ENCODE results near the gene CSTF2.

DNA sequence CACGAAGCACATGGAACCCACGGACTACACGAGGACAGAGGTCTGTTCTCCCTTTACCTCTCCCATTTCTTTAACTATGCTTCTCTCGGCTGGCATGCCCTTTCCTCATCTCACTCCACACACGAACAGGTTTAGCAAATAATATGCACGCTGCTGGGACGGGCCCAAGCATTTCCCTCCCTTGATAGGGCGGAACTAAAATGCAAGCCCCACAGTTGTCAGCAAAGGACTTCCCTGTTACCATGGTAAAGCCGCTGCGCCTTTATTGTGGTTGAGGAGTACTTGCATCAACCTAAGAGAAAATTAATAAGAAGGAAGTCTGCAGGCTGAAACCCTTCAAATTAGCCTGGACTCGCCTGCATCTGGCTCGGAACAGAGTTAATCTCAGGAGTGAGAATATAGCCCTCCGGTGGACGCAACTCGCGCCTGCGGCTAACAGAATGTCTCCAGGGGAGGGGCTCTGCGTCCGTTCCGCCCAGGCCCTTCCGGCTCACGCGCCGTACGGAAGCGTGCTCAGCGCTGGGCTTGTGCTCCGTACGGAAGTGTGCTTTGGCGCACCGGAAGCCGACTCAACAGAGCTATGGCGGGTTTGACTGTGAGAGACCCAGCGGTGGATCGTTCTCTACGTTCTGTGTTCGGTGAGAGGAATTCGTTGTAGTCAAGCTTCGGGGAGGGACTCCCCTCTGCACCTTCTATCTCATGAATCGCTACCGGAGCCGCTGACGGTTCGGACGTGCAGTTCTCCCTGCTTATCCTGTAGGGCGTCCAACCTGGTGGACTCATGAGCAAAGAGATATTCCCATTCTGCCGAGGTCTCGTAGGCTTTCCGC, at the start of gene CSTF2:
- TF ChIP-seq, protein P1, sequence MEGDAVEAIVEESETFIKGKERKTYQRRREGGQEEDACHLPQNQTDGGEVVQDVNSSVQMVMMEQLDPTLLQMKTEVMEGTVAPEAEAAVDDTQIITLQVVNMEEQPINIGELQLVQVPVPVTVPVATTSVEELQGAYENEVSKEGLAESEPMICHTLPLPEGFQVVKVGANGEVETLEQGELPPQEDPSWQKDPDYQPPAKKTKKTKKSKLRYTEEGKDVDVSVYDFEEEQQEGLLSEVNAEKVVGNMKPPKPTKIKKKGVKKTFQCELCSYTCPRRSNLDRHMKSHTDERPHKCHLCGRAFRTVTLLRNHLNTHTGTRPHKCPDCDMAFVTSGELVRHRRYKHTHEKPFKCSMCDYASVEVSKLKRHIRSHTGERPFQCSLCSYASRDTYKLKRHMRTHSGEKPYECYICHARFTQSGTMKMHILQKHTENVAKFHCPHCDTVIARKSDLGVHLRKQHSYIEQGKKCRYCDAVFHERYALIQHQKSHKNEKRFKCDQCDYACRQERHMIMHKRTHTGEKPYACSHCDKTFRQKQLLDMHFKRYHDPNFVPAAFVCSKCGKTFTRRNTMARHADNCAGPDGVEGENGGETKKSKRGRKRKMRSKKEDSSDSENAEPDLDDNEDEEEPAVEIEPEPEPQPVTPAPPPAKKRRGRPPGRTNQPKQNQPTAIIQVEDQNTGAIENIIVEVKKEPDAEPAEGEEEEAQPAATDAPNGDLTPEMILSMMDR (IDR thresholded peaks at IDR 0.05 in 4 of 5, conservative IDR thresholded peaks at IDR 0.05 in 1 of 5) = peak in 3 of 5 experiments; percentile 6 to 37 (median 19)
- no peak for TF ChIP-seq POLR2A (IDR thresholded peaks at IDR 0.05)
